Activated naive CD8-positive, alpha-beta T cell (primary cell): ENCODE data around the gene PRDM16.

Experiments used
- H3K27ac Mint-ChIP-seq: one replicate; pipeline ENCODE4 v1.8.0; 2021; ENCODE audit warnings: mixed read lengths
- H3K27me3 Mint-ChIP-seq: one replicate; pipeline ENCODE4 v1.8.0; 2021; ENCODE audit warnings: mixed read lengths
- H3K36me3 Mint-ChIP-seq: one replicate; pipeline ENCODE4 v1.8.0; 2021; ENCODE audit warnings: mixed read lengths
- H3K4me1 Mint-ChIP-seq: one replicate; pipeline ENCODE4 v1.8.0; 2021; ENCODE audit warnings: low read depth, mixed read lengths
- H3K4me3 Mint-ChIP-seq: one replicate; pipeline ENCODE4 v1.8.0; 2021; ENCODE audit warnings: mild to moderate bottlenecking, mixed read lengths
- H3K9me3 Mint-ChIP-seq: one replicate; pipeline ENCODE4 v1.8.0; 2021; ENCODE audit warnings: low read depth, mixed read lengths

The PRDM16 gene

GRCh38 chr1:3205815-3206214 lies 136.8 kb downstream of the PRDM16 start:
- no peaks in the 10 kb centered on the region for H3K36me3 Mint-ChIP-seq
- H3K9me3 Mint-ChIP-seq, result no peaks in the 10 kb centered on the region
- no peaks in the 10 kb centered on the region for H3K4me1 Mint-ChIP-seq
- no peaks in the 10 kb centered on the region for H3K27me3 Mint-ChIP-seq
- H3K4me3 Mint-ChIP-seq, result no peak overlapping the region
- H3K27ac Mint-ChIP-seq, result no peak overlapping the region

- Mint-ChIP-seq H3K36me3 (no peaks in the 10 kb centered on the region), H3K9me3 (no peaks in the 10 kb centered on the region), H3K27me3 (no peaks in the 10 kb centered on the region), H3K27ac (no peak overlapping the region), H3K4me3 (no peak overlapping the region), H3K4me1 (no peaks in the 10 kb centered on the region)
Observed at GRCh38 chr1:3206696-3207095, 137.7 kb downstream of the PRDM16 start.

GRCh38 chr1:3207217-3207848 lies 138.3 kb downstream of the PRDM16 start:
- Mint-ChIP-seq H3K27me3 (no peaks in the 10 kb centered on the region), H3K4me3 (no peak overlapping the region), H3K27ac (no peak overlapping the region), H3K4me1 (no peaks in the 10 kb centered on the region), H3K9me3 (no peaks in the 10 kb centered on the region), H3K36me3 (no peaks in the 10 kb centered on the region)

GRCh38 chr1:3208819-3209200 lies 139.8 kb downstream of the PRDM16 start:
- Mint-ChIP-seq H3K4me3 (no peak overlapping the region), H3K4me1 (no peaks in the 10 kb centered on the region), H3K36me3 (no peaks in the 10 kb centered on the region), H3K27me3 (no peaks in the 10 kb centered on the region), H3K27ac (no peak overlapping the region), H3K9me3 (no peaks in the 10 kb centered on the region)

GRCh38 chr1:3209201-3209600 lies 140.2 kb downstream of the PRDM16 start:
- Mint-ChIP-seq H3K4me1 (no peaks in the 10 kb centered on the region), H3K4me3 (no peak overlapping the region), H3K36me3 (no peaks in the 10 kb centered on the region), H3K27me3 (no peaks in the 10 kb centered on the region), H3K9me3 (no peaks in the 10 kb centered on the region), H3K27ac (no peak overlapping the region)

- Mint-ChIP-seq H3K36me3 (no peaks in the 10 kb centered on the region), H3K27ac (no peak overlapping the region), H3K4me1 (no peaks in the 10 kb centered on the region), H3K27me3 (peaks cover 1% of the 10 kb centered on the region), H3K9me3 (no peaks in the 10 kb centered on the region), H3K4me3 (no peak overlapping the region)
Observed at GRCh38 chr1:3211582-3212375, 142.8 kb downstream of the PRDM16 start.

GRCh38 chr1:3212453-3213355 lies 143.7 kb downstream of the PRDM16 start:
- H3K4me1 Mint-ChIP-seq, result no peaks in the 10 kb centered on the region
- no peak overlapping the region for H3K4me3 Mint-ChIP-seq
- peaks cover 1% of the 10 kb centered on the region for H3K27me3 Mint-ChIP-seq

GRCh38 chr1:3213730-3214129 lies 144.7 kb downstream of the PRDM16 start:
- peaks cover 1% of the 10 kb centered on the region for H3K27me3 Mint-ChIP-seq
- H3K9me3 Mint-ChIP-seq, result no peaks in the 10 kb centered on the region
- H3K4me3 Mint-ChIP-seq, result no peak overlapping the region

More at GRCh38 chr1:3212453-3213355, 143.7 kb downstream of the PRDM16 start:
- Mint-ChIP-seq H3K36me3 (no peaks in the 10 kb centered on the region), H3K27ac (no peak overlapping the region), H3K9me3 (no peaks in the 10 kb centered on the region)

GRCh38 chr1:3215198-3216014 lies 146.4 kb downstream of the PRDM16 start:
- Mint-ChIP-seq H3K4me3 (no peak overlapping the region), H3K4me1 (no peaks in the 10 kb centered on the region), H3K36me3 (no peaks in the 10 kb centered on the region), H3K27me3 (peaks cover 1% of the 10 kb centered on the region), H3K27ac (no peak overlapping the region), H3K9me3 (no peaks in the 10 kb centered on the region)

More at GRCh38 chr1:3213730-3214129, 144.7 kb downstream of the PRDM16 start:
- Mint-ChIP-seq H3K4me1 (no peaks in the 10 kb centered on the region), H3K27ac (no peak overlapping the region), H3K36me3 (no peaks in the 10 kb centered on the region)

GRCh38 chr1:3216015-3216391 lies 147.0 kb downstream of the PRDM16 start:
- Mint-ChIP-seq H3K4me3 (no peak overlapping the region), H3K36me3 (no peaks in the 10 kb centered on the region)

GRCh38 chr1:3217181-3217641 lies 148.2 kb downstream of the PRDM16 start:
- H3K4me1 Mint-ChIP-seq, result no peaks in the 10 kb centered on the region
- no peaks in the 10 kb centered on the region for H3K9me3 Mint-ChIP-seq
- no peaks in the 10 kb centered on the region for H3K36me3 Mint-ChIP-seq
- no peak overlapping the region for H3K4me3 Mint-ChIP-seq
- no peak overlapping the region for H3K27ac Mint-ChIP-seq
- peaks cover 1% of the 10 kb centered on the region for H3K27me3 Mint-ChIP-seq

More at GRCh38 chr1:3216015-3216391, 147.0 kb downstream of the PRDM16 start:
- no peaks in the 10 kb centered on the region for H3K9me3 Mint-ChIP-seq
- H3K4me1 Mint-ChIP-seq, result no peaks in the 10 kb centered on the region
- peaks cover 1% of the 10 kb centered on the region for H3K27me3 Mint-ChIP-seq
- H3K27ac Mint-ChIP-seq, result no peak overlapping the region

GRCh38 chr1:3217979-3218679 lies 149.1 kb downstream of the PRDM16 start:
- Mint-ChIP-seq H3K36me3 (no peaks in the 10 kb centered on the region), H3K27me3 (peaks cover 1% of the 10 kb centered on the region), H3K4me3 (no peak overlapping the region), H3K27ac (no peak overlapping the region), H3K9me3 (no peaks in the 10 kb centered on the region), H3K4me1 (no peaks in the 10 kb centered on the region)

GRCh38 chr1:3219005-3219790 lies 150.2 kb downstream of the PRDM16 start:
- Mint-ChIP-seq H3K4me3 (no peak overlapping the region), H3K27me3 (peaks cover 1% of the 10 kb centered on the region), H3K27ac (no peak overlapping the region), H3K36me3 (no peaks in the 10 kb centered on the region), H3K4me1 (no peaks in the 10 kb centered on the region), H3K9me3 (no peaks in the 10 kb centered on the region)
